NCI-H69 (cell line): ENCODE results near the gene HDAC7.
A peak's percentile ranks its signal among the peaks of the same experiment; 100 is the strongest.

Experiments
- DNase-seq: peaks from one replicate; lab custom pipeline; 2025; lab: John Stamatoyannopoulos, UW

Gene HDAC7

GRCh38 chr12:47819896-47820630 lies at the start of gene HDAC7:
Gene HDAC7, minus strand, starts transcription at chr12:47819903. Its CDS starts 118 bp downstream, at chr12:47819785.
- peak; percentile 74 for DNase-seq

GRCh38 chr12:47868552-47869031 lies 48.9 kb upstream of the HDAC7 start:
- DNase-seq = no peak

- DNase-seq = no peak
These were observed 48.3 kb upstream of the HDAC7 start for GRCh38 chr12:47868041-47868440.

GRCh38 chr12:47867495-47867941 lies 47.8 kb upstream of the HDAC7 start:
- no peak for DNase-seq

GRCh38 chr12:47864646-47865235 lies 45.0 kb upstream of the HDAC7 start:
- DNase-seq = no peak

GRCh38 chr12:47863985-47864384 lies 44.3 kb upstream of the HDAC7 start:
- no peak for DNase-seq

- no peak for DNase-seq
These were observed 43.8 kb upstream of the HDAC7 start for GRCh38 chr12:47863467-47863866.

- no peak for DNase-seq
These were observed 43.2 kb upstream of the HDAC7 start for GRCh38 chr12:47862881-47863280.

- no peak for DNase-seq
These were observed 42.6 kb upstream of the HDAC7 start for GRCh38 chr12:47862167-47862750.

- DNase-seq = no peak
These were observed 41.2 kb upstream of the HDAC7 start for GRCh38 chr12:47860873-47861272.

- DNase-seq = no peak
These were observed 40.7 kb upstream of the HDAC7 start for GRCh38 chr12:47860279-47860841.

- DNase-seq = peak; percentile 77
These were observed 39.0 kb upstream of the HDAC7 start for GRCh38 chr12:47858511-47859266.

GRCh38 chr12:47856721-47857575 lies 37.2 kb upstream of the HDAC7 start:
- DNase-seq = no peak

GRCh38 chr12:47856094-47856493 lies 36.4 kb upstream of the HDAC7 start:
- no peak for DNase-seq

- DNase-seq = no peak
These were observed 35.8 kb upstream of the HDAC7 start for GRCh38 chr12:47855502-47855901.

- DNase-seq = no peak
These were observed 34.8 kb upstream of the HDAC7 start for GRCh38 chr12:47854531-47854930.

GRCh38 chr12:47852096-47852571 lies 32.4 kb upstream of the HDAC7 start:
- DNase-seq = no peak

- no peak for DNase-seq
These were observed 31.7 kb upstream of the HDAC7 start for GRCh38 chr12:47851303-47851952.

- DNase-seq = peak; percentile 21
These were observed 30.7 kb upstream of the HDAC7 start for GRCh38 chr12:47850153-47851084.
